GM21529 (cell line): ENCODE results near the gene ZNF469.
A peak's percentile ranks its signal among the peaks of the same experiment; 100 is the strongest.

Source experiments
- ATAC-seq: cut with Tn5 transposase; IDR thresholded peaks from one replicate; pipeline ENCODE4 v1.9.1; 2021; ENCODE audit not compliant: unreplicated experiment

Gene ZNF469

GRCh38 chr16:88421871-88422433, 39.2 kb downstream of the ZNF469 start:
- no peak for ATAC-seq

GRCh38 chr16:88422733-88423447, 40.1 kb downstream of the ZNF469 start:
- ATAC-seq = no peak

- ATAC-seq = no peak
These were observed 40.7 kb downstream of the ZNF469 start for GRCh38 chr16:88423448-88423850.

DNA sequence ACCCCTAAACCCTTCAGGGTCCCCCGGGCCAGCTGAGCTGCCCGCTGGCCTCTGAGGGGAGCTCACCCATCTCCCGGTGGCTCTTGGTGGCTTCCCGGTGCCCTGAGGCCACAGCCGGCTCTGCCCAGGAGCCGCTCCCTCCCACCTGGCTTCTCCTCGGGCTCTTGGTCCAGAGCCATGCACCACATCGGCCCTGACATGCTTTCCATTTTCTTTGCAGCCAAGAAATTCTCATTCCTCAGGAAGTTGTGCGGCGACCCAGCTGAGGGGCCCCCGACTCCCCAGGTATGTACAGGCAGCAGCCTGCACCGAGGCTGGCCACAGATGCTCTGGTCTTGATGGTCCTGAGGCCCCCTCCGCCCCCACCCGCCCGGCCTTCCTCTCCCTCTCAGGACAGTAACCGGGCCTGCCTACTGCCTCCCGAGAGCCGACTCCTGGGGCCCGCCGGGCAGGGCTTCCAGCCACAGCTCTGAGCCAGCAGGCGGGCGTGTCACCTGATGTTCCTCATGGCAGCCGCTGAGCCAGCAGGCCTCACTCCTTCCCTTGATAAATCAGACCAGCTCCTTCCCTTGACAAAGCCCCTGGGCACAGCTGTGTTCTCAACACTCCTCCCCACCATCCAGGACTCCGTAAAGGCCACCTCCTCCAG, 42.0 kb downstream of the ZNF469 start:
- ATAC-seq = no peak

GRCh38 chr16:88426018-88426417, 43.3 kb downstream of the ZNF469 start:
- no peak for ATAC-seq

- no peak for ATAC-seq
These were observed 44.6 kb downstream of the ZNF469 start for GRCh38 chr16:88427376-88427775.

DNA sequence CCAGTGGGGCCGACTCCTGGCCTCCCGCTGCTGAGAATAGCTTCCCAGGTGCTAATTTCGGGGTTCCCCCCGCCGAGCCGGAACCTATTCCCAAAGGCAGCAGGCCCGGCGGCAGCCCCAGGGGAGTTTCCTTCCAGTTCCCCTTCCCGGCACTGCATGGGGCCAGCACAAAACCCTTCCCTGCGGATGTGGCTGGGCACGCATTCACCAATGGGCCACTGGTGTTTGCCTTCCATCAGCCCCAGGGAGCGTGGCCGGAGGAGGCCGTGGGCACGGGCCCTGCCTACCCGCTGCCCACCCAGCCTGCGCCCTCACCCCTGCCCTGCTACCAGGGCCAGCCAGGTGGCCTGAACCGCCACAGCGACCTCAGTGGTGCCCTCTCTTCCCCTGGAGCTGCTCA, 45.4 kb downstream of the ZNF469 start:
- no peak for ATAC-seq

- ATAC-seq = no peak
These were observed 46.0 kb downstream of the ZNF469 start for GRCh38 chr16:88428616-88429386.

- no peak for ATAC-seq
These were observed 46.8 kb downstream of the ZNF469 start for GRCh38 chr16:88429387-88430184.

GRCh38 chr16:88430185-88430523, 47.4 kb downstream of the ZNF469 start:
- no peak for ATAC-seq

GRCh38 chr16:88430524-88431446, 48.0 kb downstream of the ZNF469 start:
- peak; percentile 55 for ATAC-seq

DNA sequence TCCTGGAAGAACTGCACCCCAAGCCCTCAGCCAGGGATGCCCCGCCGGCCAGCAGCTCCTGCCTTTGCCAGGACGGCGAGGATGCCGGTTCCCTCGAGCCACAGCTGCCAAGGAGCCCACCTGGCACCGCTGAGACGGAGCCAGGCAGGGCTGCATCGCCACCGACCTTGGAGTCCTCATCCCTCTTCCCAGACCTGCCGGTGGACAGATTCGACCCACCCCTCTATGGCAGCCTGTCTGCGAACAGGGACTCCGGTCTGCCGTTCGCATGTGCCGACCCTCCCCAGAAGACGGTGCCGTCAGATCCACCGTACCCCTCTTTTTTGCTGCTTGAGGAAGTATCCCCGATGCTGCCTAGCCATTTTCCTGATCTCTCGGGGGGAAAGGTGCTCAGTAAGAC, 48.9 kb downstream of the ZNF469 start:
- ATAC-seq = no peak

DNA sequence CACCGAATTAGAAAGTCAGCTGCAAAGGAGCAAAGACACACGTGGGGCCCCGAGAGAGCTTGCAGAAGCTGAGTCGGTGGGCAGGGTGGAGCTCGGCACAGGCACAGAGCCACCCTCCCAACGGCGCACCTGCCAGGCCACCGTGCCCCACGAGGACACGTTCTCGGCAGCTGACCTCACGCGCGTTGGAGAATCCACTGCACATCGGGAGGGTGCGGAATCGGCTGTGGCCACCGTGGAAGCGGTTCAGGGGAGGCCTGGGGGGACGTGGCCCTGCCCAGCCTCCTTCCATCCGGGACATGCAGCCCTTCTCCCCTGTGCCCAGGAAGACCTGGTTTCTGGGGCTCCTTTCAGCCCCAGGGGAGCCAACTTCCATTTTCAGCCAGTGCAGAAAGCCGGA, 49.4 kb downstream of the ZNF469 start:
- no peak for ATAC-seq
